IMR-90 (cell line): ENCODE data around the gene PDF. TPM values are rescaled to one million over a fixed set of nuclear protein-coding genes. Genes with fewer than 3 reads are reported as not detected.

Experiments used
- ATAC-seq: fragments of 200-7000 bp; cut with Tn5 transposase; 2 replicates; pipeline ENCODE4 v1.9.1; 2020; ENCODE audit warnings: low read depth, mild to moderate bottlenecking, moderate library complexity
- BruUV-seq: library from RNA; stranded (reverse); fragments of 400-500 nt; replicated peaks from 2 replicates; lab custom pipeline; 2021; lab: Mats Ljungman, UMichigan
- CTCF ChIA-PET: fragments of 300-600 bp; formaldehyde crosslinking; extraction: SDS; loops from one replicate; lab custom pipeline; 2021; ENCODE audit warnings: antibody characterized with exemption; lab: Yijun Ruan, JAX
- POLR2A ChIA-PET: fragments of 300-600 bp; sonication (Branson Sonifier 250); formaldehyde crosslinking; loops from one replicate; lab custom pipeline; 2022; ENCODE audit warnings: antibody characterized with exemption; ENCODE audit not compliant: unreplicated experiment; lab: Charles Lee
- DNase-seq: peaks from one replicate; pipeline ENCODE4 v3.0.0; 2013
- H2AFZ ChIP-seq: replicated peaks from 2 replicates; pipeline ENCODE3; 2013; ENCODE audit warnings: low read length, mild to moderate bottlenecking; ENCODE audit not compliant: poor library complexity
- H2AK5ac ChIP-seq: 2 replicates; pipeline ENCODE4 v1.6.1; 2013; ENCODE audit warnings: low read depth, low read length, inconsistent platforms
- H2AK9ac ChIP-seq: replicated peaks from 2 replicates; pipeline ENCODE3; 2013; ENCODE audit warnings: mild to moderate bottlenecking, low read depth, low read length, moderate library complexity; ENCODE audit not compliant: poor library complexity
- H2BK120ac ChIP-seq: 2 replicates; pipeline ENCODE4 v1.6.1; 2013; ENCODE audit warnings: low read depth, low read length, inconsistent platforms
- H2BK15ac ChIP-seq: 3 replicates; pipeline ENCODE4 v1.6.1; 2013; ENCODE audit warnings: low read depth, low read length, inconsistent platforms
- H2BK20ac ChIP-seq: 2 replicates; pipeline ENCODE4 v1.6.1; 2013; ENCODE audit warnings: low read depth, mild to moderate bottlenecking, inconsistent platforms, low read length, moderate library complexity
- H2BK5ac ChIP-seq: 2 replicates; pipeline ENCODE4 v1.6.1; 2013; ENCODE audit warnings: mild to moderate bottlenecking, low read depth, low read length, inconsistent platforms; ENCODE audit not compliant: poor library complexity, severe bottlenecking
- H3K14ac ChIP-seq: replicated peaks from 2 replicates; pipeline ENCODE4 v1.6.1; 2013; ENCODE audit warnings: low read depth, low read length, inconsistent platforms
- H3K18ac ChIP-seq: 2 replicates; pipeline ENCODE4 v1.6.1; 2013; ENCODE audit warnings: low read depth, low read length, control low read depth
- H3K23ac ChIP-seq: 2 replicates; pipeline ENCODE4 v1.6.1; 2013; ENCODE audit warnings: low read depth, low read length, inconsistent platforms
- H3K27ac ChIP-seq: 2 replicates; pipeline ENCODE4 v1.5.1; 2013; ENCODE audit warnings: mild to moderate bottlenecking, control low read depth, low read length; ENCODE audit not compliant: insufficient read depth
- H3K27me3 ChIP-seq: 2 replicates; pipeline ENCODE4 v1.6.1; 2013; ENCODE audit warnings: low read length; ENCODE audit not compliant: control insufficient read depth, insufficient read depth
- H3K36me3 ChIP-seq: 2 replicates; pipeline ENCODE4 v1.6.1; 2013; ENCODE audit warnings: low read length, mixed read lengths; ENCODE audit not compliant: control insufficient read depth, insufficient read depth
- H3K4ac ChIP-seq: 2 replicates; pipeline ENCODE4 v1.6.1; 2013; ENCODE audit warnings: low read depth, low read length, inconsistent platforms
- H3K4me1 ChIP-seq: 2 replicates; pipeline ENCODE4 v1.6.1; 2013; ENCODE audit warnings: low read length, mixed read lengths; ENCODE audit not compliant: control insufficient read depth, insufficient read depth
- H3K4me2 ChIP-seq: 2 replicates; pipeline ENCODE4 v1.6.1; 2013; ENCODE audit warnings: low read depth, mild to moderate bottlenecking, control low read depth, low read length, moderate library complexity
- H3K4me3 ChIP-seq: 2 replicates; pipeline ENCODE4 v1.5.1; 2013; ENCODE audit warnings: low read depth, mild to moderate bottlenecking, control low read depth, low read length, moderate library complexity; ENCODE audit not compliant: insufficient read depth
- H3K56ac ChIP-seq: 2 replicates; pipeline ENCODE4 v1.6.1; 2013; ENCODE audit warnings: low read length, inconsistent platforms; ENCODE audit not compliant: insufficient read depth; ENCODE audit errors: extremely low read depth
- H3K79me1 ChIP-seq, 2 experiments: 2 replicates each; pipeline ENCODE4 v1.6.1; 2013; ENCODE audit warnings: low read length in 2 of 2, inconsistent platforms in 1 of 2, low read depth in 1 of 2
- H3K9ac ChIP-seq: 2 replicates; pipeline ENCODE4 v1.6.1; 2013; ENCODE audit warnings: low read depth, low read length, control low read depth
- H3K9me1 ChIP-seq: 2 replicates; pipeline ENCODE4 v1.6.1; 2013; ENCODE audit warnings: low read length, inconsistent platforms; ENCODE audit not compliant: insufficient read depth
- H3K9me3 ChIP-seq: 2 replicates; pipeline ENCODE4 v1.6.1; 2013; ENCODE audit warnings: low read length; ENCODE audit not compliant: control insufficient read depth, insufficient read depth
- H4K20me1 ChIP-seq: 2 replicates; pipeline ENCODE4 v1.6.1; 2013; ENCODE audit warnings: low read length, inconsistent platforms; ENCODE audit not compliant: insufficient read depth
- H4K5ac ChIP-seq: 2 replicates; pipeline ENCODE4 v1.6.1; 2013; ENCODE audit warnings: mild to moderate bottlenecking, low read depth, low read length, control low read depth
- H4K8ac ChIP-seq, 2 experiments: 2 replicates each; pipeline ENCODE4 v1.6.1; 2013; ENCODE audit warnings: low read depth in 2 of 2, low read length in 2 of 2, control low read depth in 1 of 2, inconsistent platforms in 1 of 2
- H4K91ac ChIP-seq: 2 replicates; pipeline ENCODE4 v1.6.1; 2013; ENCODE audit warnings: low read depth, low read length, inconsistent platforms; ENCODE audit not compliant: insufficient read depth
- MAZ ChIP-seq: IDR thresholded peaks from 2 replicates; pipeline ENCODE4 v1.6.1; 2012; ENCODE audit warnings: low read depth, mild to moderate bottlenecking, low read length, improper control_type of control experiment, moderate library complexity, borderline replicate concordance
- MXI1 ChIP-seq: IDR thresholded peaks from 2 replicates; pipeline ENCODE4 v1.6.1; 2012; ENCODE audit warnings: low read depth, mild to moderate bottlenecking, low read length, moderate library complexity, borderline replicate concordance
- NFE2L2 ChIP-seq: fragments of 150-350 bp; IDR thresholded peaks from 2 replicates; pipeline ENCODE4 v1.6.1; 2016; ENCODE audit warnings: low read depth, mild to moderate bottlenecking, low read length
- SMC3 ChIP-seq: fragments of 150-350 bp; IDR thresholded peaks from 2 replicates; pipeline ENCODE4 v1.6.1; 2016; ENCODE audit warnings: low read depth, mild to moderate bottlenecking, antibody characterized with exemption, low read length, moderate library complexity
- WGBS, 2 experiments: methylation state at CpG; one replicate each; pipeline versions ENCODE4 v1.1.5 to v1.1.7; 2013; ENCODE audit warnings: missing lambda C conversion rate in 2 of 2; ENCODE audit not compliant: insufficient read length in 1 of 2; ENCODE audit errors: extremely low coverage in 2 of 2; 5-methylcytosine and 5-hydroxymethylcytosine counted together
- dilution Hi-C: fragments of 300-500 bp; cut with HindIII; formaldehyde crosslinking; loops from one replicate; pipeline ENCODE4 v1.14.3; 2018; ENCODE audit warnings: low sequenced_read_pairs; ENCODE audit not compliant: unreplicated experiment
- in situ Hi-C: fragments of 300-500 bp; cut with MboI; formaldehyde crosslinking; loops from 3 replicates; pipeline ENCODE4 v1.14.3; 2019; ENCODE audit warnings: low sequenced_read_pairs, inconsistent platforms, mixed read lengths
- intact Hi-C: fragments of 100-400 bp; cut with micrococcal nuclease; formaldehyde crosslinking; loops from 2 replicates; pipeline ENCODE4 v1.10.0; 2022
- polyA plus RNA-seq, 3 experiments: library from polyadenylated mRNA; depleted of rRNA; stranded (reverse); fragments of >200 nt; gene quantifications; 2 replicates each; pipeline ENCODE4 v1.2.3, GENCODE V29; 2012; ENCODE audit warnings: low replicate concordance in 1 of 3
- total RNA-seq: library from RNA; depleted of rRNA; stranded (reverse); fragments of >200 nt; gene quantifications from 2 replicates; pipeline ENCODE4 v1.2.3, GENCODE V29; 2012

PDF gene
- total and polyA plus RNA-seq, 2 of the 4 experiments (the other 2 are of a cell fraction): 4.5 to 6.4 TPM

GRCh38 chr16:69373019-69373418 is 42.6 kb upstream of the PDF start:
- dilution Hi-C loops: no loop called here
- Histone ChIP-seq H2AK9ac (no peak overlapping the region), H3K79me1 (peaks cover 29 to 42% of the 10 kb centered on the region in 2 experiments), H3K4me2 (no peak overlapping the region), H3K36me3 (peaks cover 27% of the 10 kb centered on the region), H3K4me3 (no peak overlapping the region), H2AFZ (no peak overlapping the region), H2BK120ac (no peak overlapping the region), H3K23ac (no peak overlapping the region), H3K4me1 (no peaks in the 10 kb centered on the region), H3K9me1 (peaks cover 9% of the 10 kb centered on the region; the same call in 1 of the 2 replicates), H3K27ac (no peak overlapping the region), H2BK20ac (no peak overlapping the region), H4K5ac (no peak overlapping the region), H3K14ac (no peak overlapping the region), H3K9ac (no peak overlapping the region), H3K4ac (no peak overlapping the region), H3K18ac (no peak overlapping the region), H4K91ac (no peak overlapping the region), H2BK5ac (no peak overlapping the region), H3K9me3 (no peaks in the 10 kb centered on the region), H2AK5ac (no peak overlapping the region), H4K20me1 (0 out of 2 replicates have a peak, but pooled peaks cover 5% of the 10 kb centered on the region), H4K8ac (no peak overlapping the region), H3K56ac (no peak overlapping the region), H2BK15ac (no peak overlapping the region), H3K27me3 (no peaks in the 10 kb centered on the region)
- TF ChIP-seq SMC3: no peak
- TF ChIP-seq MXI1: no peak
- no peak for TF ChIP-seq NFE2L2
- no peak for TF ChIP-seq MAZ
- WGBS, 2 experiments: no CpG with 5 or more reads among the region's 1 CpG
- ATAC-seq (no peak), DNase-seq (no peak)
- ChIA-PET POLR2A (no interaction called here), CTCF (interaction anchor here (0.6 kb wide), 1 partner anchor 12 kb away, joined by 3 read pairs; no protein-coding TSS in a partner anchor)
- intact Hi-C loops: no loop called here
- in situ Hi-C loops: no loop called here
- BruUV-seq: no TSS peak
